GM12891 (cell line): ENCODE measurements around the gene BLOC1S1.

Experiments used
- PAX5 ChIP-seq: IDR thresholded peaks from 2 replicates; pipeline ENCODE4 v1.6.1; 2011; ENCODE audit warnings: low read length, moderate library complexity, mild to moderate bottlenecking; ENCODE audit not compliant: insufficient read depth, severe bottlenecking
- POLR2A ChIP-seq: IDR thresholded peaks from 2 replicates; pipeline ENCODE4 v1.6.1; 2011; ENCODE audit warnings: low read depth, low read length, control low read depth
- POLR2AphosphoS5 ChIP-seq: IDR thresholded peaks from 2 replicates; pipeline ENCODE4 v1.6.1; 2011; ENCODE audit warnings: low read depth, low read length, control low read depth
- POU2F2 ChIP-seq: IDR thresholded peaks from 2 replicates; pipeline ENCODE4 v1.6.1; 2011; ENCODE audit warnings: low read depth, mild to moderate bottlenecking, control low read depth, low read length, moderate library complexity
- SPI1 ChIP-seq: IDR thresholded peaks from 2 replicates; pipeline ENCODE4 v1.6.1; 2011; ENCODE audit warnings: low read depth, low read length, control low read depth
- TAF1 ChIP-seq: IDR thresholded peaks from 2 replicates; pipeline ENCODE4 v1.6.1; 2011; ENCODE audit warnings: low read depth, low read length, control low read depth

- no peak for TF ChIP-seq POLR2AphosphoS5
- TF ChIP-seq POLR2A: no peak
- no peak for TF ChIP-seq TAF1
- no peak for TF ChIP-seq POU2F2
- no peak for TF ChIP-seq PAX5
- no peak for TF ChIP-seq SPI1
Measured at GRCh38 chr12:55699471-55700055, 16.3 kb upstream of the BLOC1S1 start.
